NCI-H2196 treated with DMSO at 0.1 percent for 48 hours (cell line): ENCODE data around the gene EMC8.
"Not testable (repeated sequence)": the region's sequence is repeated elsewhere in the genome, so short reads cannot be mapped to it uniquely, and the experiment has no call there.

ENCODE experiments used
- DNase-seq: peaks from one replicate; lab custom pipeline; 2025; ENCODE audit not compliant: unreplicated experiment; lab: John Stamatoyannopoulos, UW

The EMC8 gene

GRCh38 chr16:85835227-85835751, 35.9 kb upstream of the EMC8 start:
- no peak for DNase-seq

DNA sequence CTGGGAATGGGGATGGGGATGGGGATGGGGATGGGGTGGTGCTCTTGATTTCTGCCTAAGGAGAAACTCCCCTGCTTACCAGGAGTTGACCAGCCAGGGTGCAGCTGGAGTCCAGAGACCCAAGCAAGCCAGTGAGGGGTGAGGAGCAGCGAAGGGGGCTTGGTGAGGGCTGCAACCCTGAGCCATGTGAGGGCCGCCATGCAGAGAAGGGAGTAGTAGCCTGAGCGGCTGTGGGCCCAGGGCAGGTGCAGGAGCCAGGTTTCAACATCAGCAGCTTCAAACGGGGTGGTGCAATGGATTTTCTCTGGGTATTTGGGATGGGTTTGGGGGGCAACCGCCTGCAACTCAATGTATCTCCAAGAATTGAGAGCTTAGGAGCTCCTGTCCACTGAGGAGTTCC, 35.4 kb upstream of the EMC8 start:
- DNase-seq: no peak

- DNase-seq: no peak
Observed at GRCh38 chr16:85833219-85833920, 34.0 kb upstream of the EMC8 start.

- no peak for DNase-seq
Observed at GRCh38 chr16:85832570-85833218, 33.4 kb upstream of the EMC8 start.

DNA sequence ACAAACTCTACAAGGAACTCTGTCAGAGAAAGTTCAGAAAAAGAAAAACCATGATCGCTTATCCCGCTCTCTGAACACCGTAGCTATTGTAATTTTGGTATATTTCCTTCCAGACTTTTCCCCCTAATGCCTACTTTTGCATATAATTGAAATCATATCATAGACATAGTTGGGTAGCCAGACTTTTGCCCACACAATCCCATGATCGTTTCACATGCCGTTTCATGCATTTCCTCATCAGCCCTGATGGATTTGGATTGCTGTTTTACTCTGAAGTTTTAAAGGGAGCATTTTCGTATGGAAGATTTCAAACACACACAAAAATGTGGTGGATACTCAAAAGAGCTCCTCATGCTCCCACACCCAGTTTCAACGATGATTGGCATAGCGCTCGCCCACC, 31.5 kb upstream of the EMC8 start:
- DNase-seq: no peak

DNA sequence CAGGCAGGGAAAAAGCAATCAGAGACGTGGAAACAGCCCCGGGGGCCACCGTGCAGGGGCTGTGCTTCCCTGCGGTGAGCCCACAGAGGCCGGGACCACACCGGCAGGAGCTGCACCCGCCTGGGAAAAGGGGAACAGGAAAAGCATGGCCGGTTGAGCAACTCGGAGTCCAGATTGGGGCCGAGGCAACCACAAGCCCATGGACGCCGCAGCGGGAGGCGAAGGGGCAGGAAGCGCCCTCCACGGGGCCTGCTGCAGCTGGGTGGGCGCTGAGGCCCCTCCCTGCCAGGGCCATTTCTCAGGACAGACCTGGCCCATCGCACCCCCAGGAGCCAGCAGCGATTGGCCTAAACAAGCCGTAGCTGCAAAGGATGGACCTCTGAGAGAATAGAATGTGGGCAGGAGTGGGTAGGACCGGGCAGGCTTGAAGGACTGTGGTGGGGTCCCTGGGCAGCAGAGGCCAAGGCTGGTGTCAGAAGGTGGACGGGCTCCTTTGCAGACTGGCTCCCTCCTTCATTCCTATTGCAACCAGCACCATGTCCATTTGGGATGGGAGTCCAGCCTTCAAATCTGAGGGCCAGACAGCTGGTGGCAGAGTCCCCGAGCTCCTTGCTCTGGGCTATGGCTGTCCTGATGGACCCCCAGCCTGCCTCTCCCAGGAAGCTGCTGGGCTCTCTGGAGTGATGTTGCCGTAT, 30.6 kb upstream of the EMC8 start:
- DNase-seq: no peak

- no peak for DNase-seq
Observed at GRCh38 chr16:85829171-85829719, 29.9 kb upstream of the EMC8 start.

DNA sequence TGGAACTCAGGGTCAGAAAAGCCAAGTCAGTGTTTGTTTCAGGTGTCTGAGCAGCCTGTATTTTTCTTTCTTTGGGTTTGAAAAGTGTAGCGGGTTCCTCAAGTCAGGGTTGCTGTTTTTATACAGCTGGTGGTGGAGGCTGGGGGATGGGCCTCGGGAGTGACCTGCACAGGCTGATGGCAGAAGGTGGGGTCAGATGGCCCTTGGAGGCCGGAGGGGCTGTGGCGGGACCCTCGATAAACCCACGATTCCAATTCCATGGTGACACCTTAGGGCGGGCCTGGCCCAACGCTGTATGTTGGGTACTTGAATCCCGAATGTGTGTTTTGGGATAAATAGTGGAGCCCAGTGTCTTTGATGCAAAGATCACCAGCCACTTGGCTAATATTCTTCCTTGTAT, 28.8 kb upstream of the EMC8 start:
- DNase-seq: no peak

DNA sequence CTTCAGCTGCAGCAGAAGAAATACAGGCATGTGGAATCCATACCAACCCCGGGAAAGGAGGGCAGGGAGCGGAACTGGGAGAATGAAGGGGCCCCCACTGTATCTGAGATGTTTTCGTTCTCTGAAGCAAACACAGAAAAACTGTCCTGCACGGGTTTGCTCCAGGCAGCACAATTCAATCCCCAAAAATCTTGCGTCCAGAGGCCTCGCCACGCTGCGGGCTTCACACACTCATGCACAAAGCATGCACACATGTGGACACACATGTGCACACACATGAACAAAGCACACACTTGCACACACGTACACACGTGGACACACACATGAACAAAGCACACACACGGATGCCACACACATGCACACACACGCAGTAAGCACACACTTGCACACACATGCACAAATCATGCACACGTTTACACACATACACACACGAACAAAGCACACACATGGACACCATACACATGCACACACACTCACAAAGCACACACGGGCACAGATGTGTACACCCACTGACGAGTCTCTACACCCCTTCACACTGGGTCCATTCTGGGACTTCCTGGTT, 27.4 kb upstream of the EMC8 start:
- DNase-seq: no peak

DNA sequence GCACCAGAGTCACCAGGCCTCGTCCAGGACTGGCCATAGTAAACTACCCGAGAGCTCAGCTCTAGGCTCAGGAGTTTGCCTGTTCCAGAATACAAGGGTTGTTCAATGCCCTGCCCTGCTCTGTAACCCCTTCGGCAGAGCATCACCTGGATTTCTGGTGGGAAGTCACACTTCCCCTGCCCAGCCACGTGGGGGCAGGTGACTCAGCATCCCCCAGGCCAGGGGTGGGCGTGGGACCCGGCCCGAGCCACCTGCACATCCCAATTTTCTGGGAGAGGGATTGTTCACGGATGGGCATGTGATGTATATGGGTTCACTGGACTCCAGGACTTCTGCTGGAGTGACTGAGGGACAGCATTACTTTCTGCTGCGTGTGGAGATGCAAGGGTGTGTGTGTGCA, 26.0 kb upstream of the EMC8 start:
- DNase-seq: no peak

DNA sequence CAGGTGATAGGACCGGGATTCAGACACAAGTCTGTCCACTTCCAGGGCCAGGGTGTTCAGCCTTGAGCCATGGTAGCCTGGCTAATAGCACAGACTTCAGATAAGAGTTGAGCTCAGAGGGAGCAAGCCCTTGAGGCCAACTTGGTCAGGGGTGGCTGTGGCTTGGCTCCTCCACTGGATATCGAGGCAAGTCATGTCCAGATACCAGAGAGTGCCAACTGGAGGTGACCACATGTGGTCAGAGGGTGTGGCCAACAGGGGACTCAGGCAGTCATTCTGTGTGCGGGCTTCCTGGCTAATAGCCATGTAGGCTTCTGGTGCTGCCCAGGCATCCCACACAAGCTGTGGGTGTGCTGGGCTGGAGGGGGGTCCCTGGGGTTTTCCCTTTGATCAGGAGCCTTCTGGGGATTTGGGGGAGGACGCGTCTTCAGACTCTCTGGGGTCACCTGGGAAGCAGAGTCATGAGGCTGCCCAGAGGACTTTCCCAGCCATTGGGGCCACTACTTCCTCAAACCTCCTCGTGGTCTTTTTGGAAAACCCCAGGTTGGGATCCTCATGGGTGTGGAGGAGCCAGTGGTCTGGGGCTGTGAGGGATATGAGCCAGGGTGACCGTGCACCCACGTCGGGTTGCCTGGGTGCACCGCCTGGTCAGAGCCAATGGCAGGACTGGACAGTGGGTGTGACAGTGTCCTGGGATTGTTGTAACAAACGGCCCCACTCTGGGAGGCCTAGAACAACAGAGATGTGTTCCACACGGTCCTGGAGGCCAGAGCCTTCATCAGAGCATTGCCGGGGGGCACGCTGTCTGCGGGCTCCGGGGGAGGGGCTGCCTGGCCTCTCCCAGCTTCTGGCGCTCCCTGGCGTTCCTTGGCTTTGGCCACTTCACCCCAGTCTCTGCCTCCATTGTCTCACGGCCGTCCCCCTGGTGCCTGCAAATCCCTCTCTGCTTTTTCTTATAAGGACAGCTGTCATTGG, 25.1 kb upstream of the EMC8 start:
- no peak for DNase-seq

DNA sequence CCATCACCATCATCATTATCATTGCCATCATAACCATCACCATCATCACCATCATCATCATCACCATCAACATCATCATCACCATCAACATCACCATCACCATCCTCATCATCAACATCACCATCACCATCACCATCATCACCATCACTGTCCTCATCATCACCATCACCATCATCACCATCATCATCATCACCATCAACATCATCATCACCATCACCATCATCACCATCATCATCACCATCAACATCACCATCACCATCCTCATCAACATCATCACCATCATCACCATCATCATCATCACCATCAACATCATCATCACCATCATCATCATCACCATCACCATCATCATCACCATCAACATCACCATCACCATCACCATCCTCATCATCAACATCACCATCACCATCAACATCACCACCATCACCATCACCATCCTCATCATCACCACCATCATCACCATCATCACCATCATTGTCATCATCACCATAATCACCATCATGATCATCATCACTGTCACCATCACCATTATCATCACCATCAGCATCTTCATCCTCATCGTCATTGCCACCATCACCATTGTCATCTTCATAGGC, 24.1 kb upstream of the EMC8 start:
- no peak for DNase-seq

DNA sequence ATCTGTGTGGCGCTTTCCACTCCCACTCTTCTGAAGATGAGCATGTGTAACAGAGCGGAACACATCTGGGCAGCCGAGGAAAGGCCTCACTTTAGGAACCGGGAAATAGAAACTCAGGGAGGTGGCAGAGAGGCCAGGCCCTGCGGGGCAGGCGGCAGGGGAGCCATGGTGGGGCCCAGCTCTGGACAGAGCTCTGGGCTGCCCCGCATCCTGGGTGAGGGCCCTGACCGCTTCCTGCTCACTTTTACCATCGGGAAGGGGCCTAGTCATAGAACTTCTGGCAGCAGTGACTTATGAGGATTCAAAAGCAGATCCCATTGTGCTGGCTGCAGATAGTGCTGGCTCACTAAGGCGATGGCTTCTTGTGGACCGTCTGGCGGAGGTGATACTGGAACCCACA, 22.8 kb upstream of the EMC8 start:
- no peak for DNase-seq

- peak; percentile 47 for DNase-seq
Observed at GRCh38 chr16:85821390-85822135, 22.2 kb upstream of the EMC8 start.

DNA sequence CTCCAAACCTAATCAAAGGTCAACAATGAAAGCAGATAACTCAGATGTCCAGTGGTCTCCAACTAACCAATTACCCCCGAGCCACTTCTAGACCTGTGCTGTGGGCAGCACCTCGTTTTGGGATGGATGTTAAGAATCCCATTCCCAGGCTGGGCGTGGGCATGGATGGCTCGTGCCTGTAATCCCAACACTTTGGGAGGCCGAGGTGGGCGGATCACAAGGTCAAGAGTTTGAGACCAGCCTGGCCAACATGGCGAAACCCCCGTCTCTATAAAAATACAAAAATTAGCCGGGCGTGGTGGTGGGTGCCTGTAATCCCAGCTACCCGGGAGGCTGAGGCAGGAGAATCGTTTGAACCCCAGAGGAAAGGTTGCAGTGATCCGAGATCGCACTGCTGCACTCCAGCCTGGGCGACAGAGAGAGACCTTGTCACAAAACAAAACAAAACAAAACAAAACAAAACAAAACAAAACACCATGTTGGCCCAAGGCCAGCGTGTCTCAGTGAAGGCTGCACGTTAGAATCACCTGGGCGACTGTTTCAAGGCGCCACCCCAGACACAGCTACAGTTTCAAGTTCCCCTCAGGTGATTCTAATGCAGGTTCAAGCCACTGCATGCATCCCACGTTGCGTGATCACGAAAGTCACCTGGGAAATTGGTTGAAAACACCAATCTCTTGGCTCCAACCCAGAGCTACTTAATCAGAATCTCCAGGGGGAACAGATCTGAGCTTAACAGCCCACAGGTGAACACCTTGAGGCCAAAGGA, 21.4 kb upstream of the EMC8 start:
- no peak for DNase-seq

DNA sequence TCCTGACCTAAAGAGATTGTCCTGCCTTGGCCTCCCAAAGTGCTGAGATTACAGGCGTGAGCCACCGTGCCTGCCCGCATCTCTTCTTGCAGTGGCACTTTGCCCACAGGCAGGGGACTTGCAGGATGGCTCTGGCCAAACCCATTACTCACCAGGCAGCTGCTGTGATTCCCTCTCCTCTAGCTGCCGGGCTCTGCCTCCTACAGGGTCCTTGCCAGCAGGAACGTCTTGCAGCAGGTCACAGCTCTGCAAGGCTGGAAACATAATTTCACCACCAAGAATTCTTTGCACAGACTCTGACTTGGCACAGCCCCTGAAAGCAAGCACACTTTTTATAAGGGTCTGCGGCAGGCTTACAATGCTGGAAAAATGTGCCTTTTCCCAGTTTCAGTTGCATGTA, 20.4 kb upstream of the EMC8 start:
- no peak for DNase-seq

GRCh38 chr16:85819245-85819644, 19.9 kb upstream of the EMC8 start:
- DNase-seq: no peak

DNA sequence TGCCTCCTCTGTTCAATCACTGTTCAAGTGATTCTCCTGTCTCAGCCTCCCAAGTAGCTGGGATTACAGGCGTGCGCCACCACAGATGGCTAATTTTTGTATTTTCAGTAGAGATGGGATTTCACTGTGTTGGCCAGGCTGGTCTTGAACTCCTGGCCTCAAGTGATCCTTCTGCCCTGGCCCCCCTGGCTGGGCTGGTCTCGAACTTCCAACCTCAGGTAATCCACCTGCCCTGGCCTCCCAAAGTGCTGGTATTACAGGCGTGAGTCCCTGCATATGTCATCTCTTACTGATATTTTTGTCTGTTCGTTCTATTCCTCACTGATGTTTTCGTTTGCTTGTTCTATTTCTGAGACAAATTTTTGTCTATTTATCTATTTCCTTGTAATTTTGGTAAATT, 17.9 kb upstream of the EMC8 start:
- not testable (repeated sequence) for DNase-seq

DNA sequence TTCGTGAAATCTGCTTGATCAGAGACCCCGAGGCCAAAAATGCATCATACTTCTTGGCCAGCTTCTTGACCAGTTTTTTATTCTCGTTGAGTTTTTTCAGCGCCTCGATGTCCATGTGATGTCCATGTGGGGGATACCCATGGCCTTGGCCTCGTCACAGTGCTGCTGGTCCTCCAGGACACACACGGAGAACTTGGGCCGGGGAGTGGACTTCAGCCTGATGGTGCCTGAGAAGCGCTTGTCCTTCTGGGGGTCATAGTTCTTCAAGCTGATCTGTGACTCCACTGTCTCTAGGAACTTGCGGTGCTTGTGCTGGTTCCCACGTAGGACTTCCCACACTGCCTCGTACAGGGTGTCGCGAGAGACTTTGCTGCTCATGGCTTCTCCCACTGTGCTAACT, 16.8 kb upstream of the EMC8 start:
- no peak for DNase-seq
